IMR-90 (cell line): Measurements from ENCODE around the gene MS4A18. TPM values are rescaled to one million over a fixed set of nuclear protein-coding genes. Genes with fewer than 3 reads are reported as not detected.

Experiments used
- ATAC-seq: fragments of 200-7000 bp; cut with Tn5 transposase; 2 replicates; pipeline ENCODE4 v1.9.1; 2020; ENCODE audit warnings: low read depth, mild to moderate bottlenecking, moderate library complexity
- BruUV-seq: library from RNA; stranded (reverse); fragments of 400-500 nt; replicated peaks from 2 replicates; lab custom pipeline; 2021; lab: Mats Ljungman, UMichigan
- CTCF ChIA-PET: fragments of 300-600 bp; formaldehyde crosslinking; extraction: SDS; loops from one replicate; lab custom pipeline; 2021; ENCODE audit warnings: antibody characterized with exemption; lab: Yijun Ruan, JAX
- POLR2A ChIA-PET: fragments of 300-600 bp; sonication (Branson Sonifier 250); formaldehyde crosslinking; loops from one replicate; lab custom pipeline; 2022; ENCODE audit warnings: antibody characterized with exemption; ENCODE audit not compliant: unreplicated experiment; lab: Charles Lee
- DNase-seq: peaks from one replicate; pipeline ENCODE4 v3.0.0; 2013
- H2AFZ ChIP-seq: replicated peaks from 2 replicates; pipeline ENCODE3; 2013; ENCODE audit warnings: low read length, mild to moderate bottlenecking; ENCODE audit not compliant: poor library complexity
- H2AK5ac ChIP-seq: 2 replicates; pipeline ENCODE4 v1.6.1; 2013; ENCODE audit warnings: low read depth, low read length, inconsistent platforms
- H2AK9ac ChIP-seq: replicated peaks from 2 replicates; pipeline ENCODE3; 2013; ENCODE audit warnings: mild to moderate bottlenecking, low read depth, low read length, moderate library complexity; ENCODE audit not compliant: poor library complexity
- H2BK120ac ChIP-seq: 2 replicates; pipeline ENCODE4 v1.6.1; 2013; ENCODE audit warnings: low read depth, low read length, inconsistent platforms
- H2BK15ac ChIP-seq: 3 replicates; pipeline ENCODE4 v1.6.1; 2013; ENCODE audit warnings: low read depth, low read length, inconsistent platforms
- H2BK20ac ChIP-seq: 2 replicates; pipeline ENCODE4 v1.6.1; 2013; ENCODE audit warnings: low read depth, mild to moderate bottlenecking, inconsistent platforms, low read length, moderate library complexity
- H2BK5ac ChIP-seq: 2 replicates; pipeline ENCODE4 v1.6.1; 2013; ENCODE audit warnings: mild to moderate bottlenecking, low read depth, low read length, inconsistent platforms; ENCODE audit not compliant: poor library complexity, severe bottlenecking
- H3K14ac ChIP-seq: replicated peaks from 2 replicates; pipeline ENCODE4 v1.6.1; 2013; ENCODE audit warnings: low read depth, low read length, inconsistent platforms
- H3K18ac ChIP-seq: 2 replicates; pipeline ENCODE4 v1.6.1; 2013; ENCODE audit warnings: low read depth, low read length, control low read depth
- H3K23ac ChIP-seq: 2 replicates; pipeline ENCODE4 v1.6.1; 2013; ENCODE audit warnings: low read depth, low read length, inconsistent platforms
- H3K27ac ChIP-seq: 2 replicates; pipeline ENCODE4 v1.5.1; 2013; ENCODE audit warnings: mild to moderate bottlenecking, control low read depth, low read length; ENCODE audit not compliant: insufficient read depth
- H3K27me3 ChIP-seq: 2 replicates; pipeline ENCODE4 v1.6.1; 2013; ENCODE audit warnings: low read length; ENCODE audit not compliant: control insufficient read depth, insufficient read depth
- H3K36me3 ChIP-seq: 2 replicates; pipeline ENCODE4 v1.6.1; 2013; ENCODE audit warnings: low read length, mixed read lengths; ENCODE audit not compliant: control insufficient read depth, insufficient read depth
- H3K4ac ChIP-seq: 2 replicates; pipeline ENCODE4 v1.6.1; 2013; ENCODE audit warnings: low read depth, low read length, inconsistent platforms
- H3K4me1 ChIP-seq: 2 replicates; pipeline ENCODE4 v1.6.1; 2013; ENCODE audit warnings: low read length, mixed read lengths; ENCODE audit not compliant: control insufficient read depth, insufficient read depth
- H3K4me2 ChIP-seq: 2 replicates; pipeline ENCODE4 v1.6.1; 2013; ENCODE audit warnings: low read depth, mild to moderate bottlenecking, control low read depth, low read length, moderate library complexity
- H3K4me3 ChIP-seq: 2 replicates; pipeline ENCODE4 v1.5.1; 2013; ENCODE audit warnings: low read depth, mild to moderate bottlenecking, control low read depth, low read length, moderate library complexity; ENCODE audit not compliant: insufficient read depth
- H3K56ac ChIP-seq: 2 replicates; pipeline ENCODE4 v1.6.1; 2013; ENCODE audit warnings: low read length, inconsistent platforms; ENCODE audit not compliant: insufficient read depth; ENCODE audit errors: extremely low read depth
- H3K79me1 ChIP-seq, 2 experiments: 2 replicates each; pipeline ENCODE4 v1.6.1; 2013; ENCODE audit warnings: low read length in 2 of 2, inconsistent platforms in 1 of 2, low read depth in 1 of 2
- H3K9ac ChIP-seq: 2 replicates; pipeline ENCODE4 v1.6.1; 2013; ENCODE audit warnings: low read depth, low read length, control low read depth
- H3K9me1 ChIP-seq: 2 replicates; pipeline ENCODE4 v1.6.1; 2013; ENCODE audit warnings: low read length, inconsistent platforms; ENCODE audit not compliant: insufficient read depth
- H3K9me3 ChIP-seq: 2 replicates; pipeline ENCODE4 v1.6.1; 2013; ENCODE audit warnings: low read length; ENCODE audit not compliant: control insufficient read depth, insufficient read depth
- H4K20me1 ChIP-seq: 2 replicates; pipeline ENCODE4 v1.6.1; 2013; ENCODE audit warnings: low read length, inconsistent platforms; ENCODE audit not compliant: insufficient read depth
- H4K5ac ChIP-seq: 2 replicates; pipeline ENCODE4 v1.6.1; 2013; ENCODE audit warnings: mild to moderate bottlenecking, low read depth, low read length, control low read depth
- H4K8ac ChIP-seq, 2 experiments: 2 replicates each; pipeline ENCODE4 v1.6.1; 2013; ENCODE audit warnings: low read depth in 2 of 2, low read length in 2 of 2, control low read depth in 1 of 2, inconsistent platforms in 1 of 2
- H4K91ac ChIP-seq: 2 replicates; pipeline ENCODE4 v1.6.1; 2013; ENCODE audit warnings: low read depth, low read length, inconsistent platforms; ENCODE audit not compliant: insufficient read depth
- CHD1 ChIP-seq: IDR thresholded peaks from 2 replicates; pipeline ENCODE4 v1.6.1; 2012; ENCODE audit warnings: low read depth, low read length, improper control_type of control experiment
- WGBS, 2 experiments: methylation state at CpG; one replicate each; pipeline versions ENCODE4 v1.1.5 to v1.1.7; 2013; ENCODE audit warnings: missing lambda C conversion rate in 2 of 2; ENCODE audit not compliant: insufficient read length in 1 of 2; ENCODE audit errors: extremely low coverage in 2 of 2; 5-methylcytosine and 5-hydroxymethylcytosine counted together
- dilution Hi-C: fragments of 300-500 bp; cut with HindIII; formaldehyde crosslinking; loops from one replicate; pipeline ENCODE4 v1.14.3; 2018; ENCODE audit warnings: low sequenced_read_pairs; ENCODE audit not compliant: unreplicated experiment
- in situ Hi-C: fragments of 300-500 bp; cut with MboI; formaldehyde crosslinking; loops from 3 replicates; pipeline ENCODE4 v1.14.3; 2019; ENCODE audit warnings: low sequenced_read_pairs, inconsistent platforms, mixed read lengths
- intact Hi-C: fragments of 100-400 bp; cut with micrococcal nuclease; formaldehyde crosslinking; loops from 2 replicates; pipeline ENCODE4 v1.10.0; 2022
- polyA plus RNA-seq, 3 experiments: library from polyadenylated mRNA; depleted of rRNA; stranded (reverse); fragments of >200 nt; gene quantifications; 2 replicates each; pipeline ENCODE4 v1.2.3, GENCODE V29; 2012; ENCODE audit warnings: low replicate concordance in 1 of 3
- total RNA-seq: library from RNA; depleted of rRNA; stranded (reverse); fragments of >200 nt; gene quantifications from 2 replicates; pipeline ENCODE4 v1.2.3, GENCODE V29; 2012
- TF ChIP-seq, protein P1 (sequence below): fragments of 150-350 bp; IDR thresholded peaks from 2 replicates; pipeline ENCODE4 v1.6.1; 2017; ENCODE audit warnings: mild to moderate bottlenecking, antibody characterized with exemption, low read length, low read depth

MS4A18 gene
- total and polyA plus RNA-seq, 2 of the 4 experiments (the other 2 are of a cell fraction), result not detected

DNA sequence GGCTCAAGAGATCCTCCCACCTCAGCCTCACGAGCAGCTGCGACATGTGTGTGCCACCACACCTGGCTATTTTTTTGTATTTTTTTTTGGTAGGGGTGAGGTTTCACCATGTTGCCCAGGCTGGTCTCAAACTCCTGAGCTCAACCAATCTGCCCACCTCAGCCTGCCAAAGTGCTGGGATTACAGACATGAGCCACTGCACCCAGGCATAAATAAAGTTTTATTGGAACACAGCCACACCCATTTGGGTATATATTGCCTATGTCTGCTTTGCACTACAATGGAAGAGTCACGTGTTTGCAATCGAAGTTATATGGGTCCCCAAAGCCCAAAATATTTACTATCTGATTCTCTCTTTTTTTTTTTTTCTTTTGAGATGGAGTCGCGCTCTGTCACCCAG is 30.4 kb downstream of the MS4A18 start:
- Histone ChIP-seq H3K18ac (no peak overlapping the region), H3K23ac (no peak overlapping the region), H2AK5ac (no peak overlapping the region), H3K14ac (no peak overlapping the region), H3K4me2 (no peak overlapping the region), H4K20me1 (no peaks in the 10 kb centered on the region), H3K4me3 (no peak overlapping the region), H4K91ac (no peak overlapping the region), H3K4ac (no peak overlapping the region), H3K79me1 (no peaks in the 10 kb centered on the region), H3K9me1 (no peaks in the 10 kb centered on the region), H2AK9ac (no peak overlapping the region), H3K27me3 (peaks cover under 1% of the 10 kb centered on the region; the same call in 1 of the 2 replicates), H3K56ac (no peak overlapping the region), H2AFZ (no peak overlapping the region), H3K4me1 (no peaks in the 10 kb centered on the region), H2BK120ac (no peak overlapping the region), H4K8ac (no peak overlapping the region), H3K36me3 (no peaks in the 10 kb centered on the region), H3K9ac (no peak overlapping the region), H3K27ac (no peak overlapping the region), H2BK15ac (no peak overlapping the region), H4K5ac (no peak overlapping the region), H3K9me3 (no peaks in the 10 kb centered on the region), H2BK20ac (no peak overlapping the region), H2BK5ac (no peak overlapping the region)
- in situ Hi-C loops (no loop called here), intact Hi-C loops (no loop called here), dilution Hi-C loops (no loop called here)
- no peak for ATAC-seq
- no peak for TF ChIP-seq CHD1
- TF ChIP-seq, protein P1, sequence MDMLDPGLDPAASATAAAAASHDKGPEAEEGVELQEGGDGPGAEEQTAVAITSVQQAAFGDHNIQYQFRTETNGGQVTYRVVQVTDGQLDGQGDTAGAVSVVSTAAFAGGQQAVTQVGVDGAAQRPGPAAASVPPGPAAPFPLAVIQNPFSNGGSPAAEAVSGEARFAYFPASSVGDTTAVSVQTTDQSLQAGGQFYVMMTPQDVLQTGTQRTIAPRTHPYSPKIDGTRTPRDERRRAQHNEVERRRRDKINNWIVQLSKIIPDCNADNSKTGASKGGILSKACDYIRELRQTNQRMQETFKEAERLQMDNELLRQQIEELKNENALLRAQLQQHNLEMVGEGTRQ, result no peak
- ChIA-PET CTCF (no interaction called here), POLR2A (no interaction called here)
- DNase-seq, result no peak
- WGBS, 2 experiments, result no CpG with 5 or more reads among the region's 6 CpGs
- BruUV-seq, result no TSS peak
